Measurements from ENCODE around the gene BAD.
"Not testable (repeated sequence)": the region's sequence is repeated elsewhere in the genome, so short reads cannot be mapped to it uniquely, and the experiment has no call there.

Gene BAD

DNA sequence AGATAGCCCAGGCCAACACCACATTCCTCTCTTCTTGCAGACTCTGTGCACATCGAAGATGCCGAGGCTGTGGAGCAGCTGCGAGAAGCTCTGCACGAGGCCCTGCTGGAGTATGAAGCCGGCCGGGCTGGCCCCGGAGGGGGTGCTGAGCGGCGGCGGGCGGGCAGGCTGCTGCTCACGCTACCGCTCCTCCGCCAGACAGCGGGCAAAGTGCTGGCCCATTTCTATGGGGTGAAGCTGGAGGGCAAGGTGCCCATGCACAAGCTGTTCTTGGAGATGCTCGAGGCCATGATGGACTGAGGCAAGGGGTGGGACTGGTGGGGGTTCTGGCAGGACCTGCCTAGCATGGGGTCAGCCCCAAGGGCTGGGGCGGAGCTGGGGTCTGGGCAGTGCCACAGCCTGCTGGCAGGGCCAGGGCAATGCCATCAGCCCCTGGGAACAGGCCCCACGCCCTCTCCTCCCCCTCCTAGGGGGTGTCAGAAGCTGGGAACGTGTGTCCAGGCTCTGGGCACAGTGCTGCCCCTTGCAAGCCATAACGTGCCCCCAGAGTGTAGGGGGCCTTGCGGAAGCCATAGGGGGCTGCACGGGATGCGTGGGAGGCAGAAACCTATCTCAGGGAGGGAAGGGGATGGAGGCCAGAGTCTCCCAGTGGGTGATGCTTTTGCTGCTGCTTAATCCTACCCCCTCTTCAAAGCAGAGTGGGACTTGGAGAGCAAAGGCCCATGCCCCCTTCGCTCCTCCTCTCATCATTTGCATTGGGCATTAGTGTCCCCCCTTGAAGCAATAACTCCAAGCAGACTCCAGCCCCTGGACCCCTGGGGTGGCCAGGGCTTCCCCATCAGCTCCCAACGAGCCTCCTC is 31.4 kb upstream of the BAD start:
- DNase-seq (ENCODE audit: low read depth in 1 of 2, low spot score in 1 of 2): not testable (repeated sequence)

DNA sequence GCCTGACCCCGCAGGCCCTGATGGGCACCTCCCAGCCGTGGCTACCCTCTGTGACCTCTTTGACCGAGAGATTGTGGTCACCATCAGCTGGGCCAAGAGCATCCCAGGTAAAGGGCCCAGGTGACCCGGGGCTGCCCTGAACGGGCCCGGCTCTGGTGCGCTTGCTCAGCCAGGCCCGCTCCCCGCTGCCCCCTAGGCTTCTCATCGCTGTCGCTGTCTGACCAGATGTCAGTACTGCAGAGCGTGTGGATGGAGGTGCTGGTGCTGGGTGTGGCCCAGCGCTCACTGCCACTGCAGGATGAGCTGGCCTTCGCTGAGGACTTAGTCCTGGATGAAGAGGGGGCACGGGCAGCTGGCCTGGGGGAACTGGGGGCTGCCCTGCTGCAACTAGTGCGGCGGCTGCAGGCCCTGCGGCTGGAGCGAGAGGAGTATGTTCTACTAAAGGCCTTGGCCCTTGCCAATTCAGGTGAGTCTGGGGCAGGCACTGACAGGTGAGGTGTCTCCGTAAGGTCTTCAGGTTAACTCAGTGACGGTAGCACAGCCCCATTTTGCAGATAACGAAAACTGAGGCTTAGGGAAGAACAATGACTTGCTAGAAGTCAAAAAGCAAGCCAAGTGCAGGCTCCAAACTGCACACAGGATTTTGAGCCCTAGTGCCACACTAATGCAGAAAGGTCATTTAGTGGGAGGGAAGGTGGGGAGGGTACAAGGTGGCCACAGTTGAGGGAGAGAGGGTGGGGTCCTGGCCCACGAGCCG is 30.5 kb upstream of the BAD start:
- no peak for DNase-seq (ENCODE audit: low read depth in 1 of 2, low spot score in 1 of 2)

GRCh38 chr11:64314146-64314804 is 29.8 kb upstream of the BAD start:
- DNase-seq (ENCODE audit: low read depth in 1 of 2, low spot score in 1 of 2): no peak

DNA sequence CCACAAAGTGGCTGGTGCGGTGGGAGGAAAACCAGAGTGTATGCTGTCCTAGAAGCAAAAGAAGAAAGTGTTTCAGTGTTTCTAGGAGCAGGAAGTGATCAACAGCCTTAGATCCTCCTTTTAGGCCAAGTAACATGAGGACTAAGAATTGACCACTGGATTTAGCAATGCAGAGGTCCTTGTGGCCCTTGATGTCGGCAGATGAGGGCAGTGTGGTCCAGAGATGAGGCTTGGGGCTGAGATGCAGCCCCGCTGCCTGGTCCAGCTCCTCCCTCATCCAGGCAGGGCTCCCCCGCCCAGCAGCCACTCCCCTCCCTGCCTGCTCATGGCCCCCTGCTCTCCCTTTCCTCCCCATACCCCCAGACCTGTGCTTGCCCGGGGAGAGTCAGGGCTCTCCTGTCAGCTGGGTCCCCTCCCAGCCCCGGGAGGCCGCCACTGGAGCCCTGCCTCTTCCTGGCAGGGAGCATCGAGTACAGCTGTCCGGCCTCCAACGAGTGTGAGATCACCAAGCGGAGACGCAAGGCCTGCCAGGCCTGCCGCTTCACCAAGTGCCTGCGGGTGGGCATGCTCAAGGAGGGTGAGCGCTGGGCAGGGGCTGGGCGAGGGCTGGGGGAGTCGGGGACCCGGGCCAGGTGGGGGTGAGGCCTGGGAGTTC is 29.2 kb upstream of the BAD start:
- DNase-seq (ENCODE audit: low read depth in 1 of 2, low spot score in 1 of 2): no peak

GRCh38 chr11:64312947-64313346 is 28.5 kb upstream of the BAD start:
- no peak for DNase-seq (ENCODE audit: low read depth in 1 of 2, low spot score in 1 of 2)

DNA sequence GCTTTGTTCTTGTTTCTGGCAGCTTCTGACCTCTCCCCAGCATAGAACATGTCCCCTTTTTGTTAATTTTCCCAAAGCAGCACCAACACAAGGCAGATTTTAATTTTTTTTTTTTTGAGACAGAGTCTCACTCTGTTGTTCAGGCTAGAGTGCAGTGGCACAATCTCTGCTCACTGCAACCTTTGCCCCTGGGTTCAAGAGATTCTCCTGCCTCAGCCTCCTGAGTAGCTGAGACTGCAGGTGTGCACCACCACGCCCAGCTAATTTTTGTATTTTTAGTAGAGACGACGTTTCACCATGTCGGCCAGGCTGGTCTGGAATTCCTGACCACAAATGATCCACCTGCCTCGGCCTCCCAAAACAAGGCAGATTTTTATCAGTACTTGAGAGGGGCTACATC is 23.3 kb upstream of the BAD start:
- DNase-seq (ENCODE audit: low read depth in 1 of 2, low spot score in 1 of 2): not testable (repeated sequence)

DNA sequence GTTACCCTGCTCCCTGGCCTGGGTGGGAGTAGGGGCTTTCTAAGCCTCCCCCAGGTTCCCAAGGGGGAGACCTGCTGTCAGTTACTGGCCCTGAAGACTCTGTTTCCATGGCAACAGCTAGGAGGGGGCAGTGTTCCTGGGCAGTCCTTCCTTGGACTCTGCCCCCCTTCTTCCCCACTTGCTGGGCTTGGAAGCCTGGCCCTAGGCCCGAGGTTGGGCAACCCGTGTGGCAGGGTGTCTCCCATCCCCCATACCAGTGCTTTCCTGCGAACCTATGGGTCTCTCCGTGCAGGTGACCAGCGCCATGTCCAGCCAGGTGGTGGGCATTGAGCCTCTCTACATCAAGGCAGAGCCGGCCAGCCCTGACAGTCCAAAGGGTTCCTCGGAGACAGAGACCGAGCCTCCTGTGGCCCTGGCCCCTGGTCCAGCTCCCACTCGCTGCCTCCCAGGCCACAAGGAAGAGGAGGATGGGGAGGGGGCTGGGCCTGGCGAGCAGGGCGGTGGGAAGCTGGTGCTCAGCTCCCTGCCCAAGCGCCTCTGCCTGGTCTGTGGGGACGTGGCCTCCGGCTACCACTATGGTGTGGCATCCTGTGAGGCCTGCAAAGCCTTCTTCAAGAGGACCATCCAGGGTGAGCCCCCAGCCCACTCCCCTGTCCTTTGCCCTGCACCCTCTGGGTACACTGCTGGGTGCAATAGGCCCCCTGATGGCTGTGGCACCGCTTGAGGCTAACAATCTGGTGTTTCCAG is 22.6 kb upstream of the BAD start:
- DNase-seq (ENCODE audit: low read depth in 1 of 2, low spot score in 1 of 2): no peak

DNA sequence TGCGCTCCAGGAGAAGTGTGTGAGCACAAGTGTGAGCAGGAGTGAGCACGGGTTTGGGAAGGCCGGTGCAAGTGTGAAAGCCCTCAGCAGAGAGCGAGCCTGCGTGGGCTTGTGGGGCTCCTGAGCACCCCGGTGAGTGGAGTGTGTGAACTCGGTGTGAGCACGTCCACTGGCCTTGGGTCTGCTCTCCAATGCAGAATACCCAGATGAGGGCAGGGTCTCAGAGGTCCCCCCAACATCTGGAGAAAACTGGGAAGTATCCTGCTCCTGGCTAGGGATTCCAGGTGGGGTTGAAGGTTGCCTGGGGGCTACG is 22.1 kb upstream of the BAD start:
- no peak for DNase-seq (ENCODE audit: low read depth in 1 of 2, low spot score in 1 of 2)

DNA sequence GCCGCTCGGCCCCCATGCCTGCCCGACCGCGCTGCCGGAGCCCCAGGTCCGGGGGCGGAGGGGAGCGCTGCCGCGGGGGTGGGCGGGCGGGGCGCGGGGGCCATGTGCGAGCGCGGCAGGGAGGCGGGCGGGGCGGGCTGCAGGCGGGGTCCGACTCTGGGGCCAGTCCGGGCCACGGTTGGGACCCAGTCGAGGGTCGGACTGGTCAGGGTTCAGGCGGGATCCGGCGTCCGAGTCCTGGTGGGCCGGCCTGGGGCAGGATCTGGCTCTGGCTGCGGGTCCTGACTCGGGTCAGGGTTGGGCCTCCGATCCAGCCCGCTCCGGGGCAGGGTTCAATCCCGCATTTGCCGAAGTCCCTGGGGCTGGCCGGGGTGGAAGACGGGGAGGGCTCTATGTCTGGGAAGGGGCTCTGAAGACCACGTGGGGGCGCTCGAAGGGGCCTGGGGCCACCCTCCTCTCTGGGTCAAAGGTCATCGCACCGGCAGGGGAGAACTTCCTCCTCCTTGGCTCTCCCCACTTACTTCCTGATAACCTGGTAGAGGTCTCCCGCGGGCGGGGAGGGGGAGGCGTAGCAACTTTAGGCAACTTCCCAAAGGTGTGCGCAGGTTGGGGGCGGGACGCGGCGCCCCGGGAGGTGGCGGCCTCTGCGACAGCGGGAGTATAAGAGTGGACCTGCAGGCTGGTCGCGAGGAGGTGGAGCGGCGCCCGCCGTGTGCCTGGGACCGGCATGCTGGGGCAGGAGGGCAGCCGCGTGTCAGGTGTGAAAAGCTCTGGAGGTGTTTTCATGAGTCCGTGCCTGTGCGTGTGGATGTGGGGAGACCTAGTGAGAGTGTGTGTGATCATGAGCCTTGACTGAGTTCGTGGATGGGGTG is 21.5 kb upstream of the BAD start:
- peak; percentile 37 to 55 for DNase-seq (ENCODE audit: low read depth in 1 of 2, low spot score in 1 of 2)

- DNase-seq (ENCODE audit: low read depth in 1 of 2, low spot score in 1 of 2): peak; percentile 99 to 100
Measured at GRCh38 chr11:64305075-64305690, 20.7 kb upstream of the BAD start, which contains the start of gene ESRRA. Gene ESRRA (plus strand): TSS chr11:64305524. CDS start chr11:64307180, 1,656 bp downstream.

DNA sequence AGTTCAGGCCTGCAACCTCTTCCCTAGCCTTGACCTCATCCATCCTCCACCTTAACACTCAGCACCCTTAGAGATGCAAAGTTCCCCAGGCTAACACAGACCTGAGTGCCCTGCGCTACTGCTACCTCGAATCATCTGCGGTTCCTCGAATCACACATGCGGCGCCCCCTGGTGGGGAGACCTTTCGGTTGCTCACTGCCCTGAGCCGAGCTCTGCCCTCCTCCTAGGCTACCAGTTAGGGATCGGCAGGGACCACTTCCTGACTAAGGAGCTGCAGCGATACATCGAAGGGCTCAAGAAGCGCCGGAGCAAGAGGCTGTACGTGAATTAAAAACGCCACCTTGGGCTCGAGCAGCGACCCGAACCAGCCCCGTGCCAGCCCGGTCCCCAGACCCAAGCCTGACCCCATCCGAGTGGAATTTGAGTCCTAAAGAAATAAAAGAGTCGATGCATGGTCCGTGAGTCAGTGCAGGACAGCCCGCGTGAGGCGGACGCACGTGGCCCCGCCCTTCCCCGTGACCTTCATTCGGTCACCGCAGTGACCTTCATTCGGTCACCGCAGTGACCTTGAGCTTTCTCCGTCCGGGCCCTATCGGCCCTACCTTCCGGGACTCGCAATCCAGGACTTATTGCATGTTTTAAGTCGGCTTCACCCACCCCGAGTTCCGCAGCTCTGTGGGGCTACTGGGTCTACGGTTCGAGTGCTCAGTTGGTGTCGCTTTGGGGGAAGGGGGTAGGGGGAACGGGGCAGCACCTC is 20.0 kb upstream of the BAD start:
- DNase-seq (ENCODE audit: low read depth in 1 of 2, low spot score in 1 of 2): peak; percentile 86 to 96

- DNase-seq (ENCODE audit: low read depth in 1 of 2, low spot score in 1 of 2): no peak
Measured at GRCh38 chr11:64304032-64304315, 19.5 kb upstream of the BAD start.

DNA sequence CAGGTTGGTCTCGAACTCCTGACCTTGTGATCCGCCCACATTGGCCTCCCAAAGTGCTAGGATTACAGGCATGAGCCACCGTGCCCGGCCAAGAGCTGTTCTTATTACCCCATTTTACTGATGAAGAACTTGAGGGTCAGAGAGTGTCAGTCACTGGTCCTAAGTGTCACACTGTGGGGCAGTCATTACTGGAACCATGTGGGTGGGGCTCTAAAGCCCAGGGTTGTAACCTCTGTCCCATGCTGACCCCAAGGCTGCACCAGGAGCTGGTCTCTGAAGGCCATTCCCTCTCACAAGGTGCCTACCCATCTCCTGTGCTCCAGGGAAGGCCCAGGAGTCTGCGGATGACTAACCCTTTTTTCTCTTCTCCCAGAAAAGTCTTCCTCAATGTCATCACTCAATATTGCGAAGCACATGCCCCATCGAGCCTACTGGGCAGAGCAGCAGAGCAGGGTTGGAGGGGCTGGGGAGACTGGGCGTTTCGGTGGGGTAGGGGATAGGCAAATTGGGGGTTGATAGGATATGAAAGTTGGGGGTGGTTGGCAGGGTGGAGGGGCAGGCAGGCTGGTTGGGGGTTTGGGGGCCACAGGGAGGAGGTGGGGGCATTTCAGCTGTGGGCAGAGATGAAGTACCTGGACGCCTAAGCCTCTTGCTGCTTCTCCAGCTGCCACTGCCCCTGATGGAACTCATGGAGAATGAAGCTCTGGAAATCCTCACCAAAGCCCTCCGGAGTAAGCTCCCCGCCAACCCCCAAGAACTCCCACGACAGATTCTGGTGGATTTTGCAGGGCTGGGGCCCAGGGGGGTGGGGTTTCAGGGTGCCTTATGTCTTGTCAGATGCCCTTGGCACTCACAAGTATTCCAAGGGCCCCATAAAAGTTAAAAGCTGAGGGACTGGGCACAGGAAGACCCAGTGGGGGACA is 18.9 kb upstream of the BAD start:
- no peak for DNase-seq (ENCODE audit: low read depth in 1 of 2, low spot score in 1 of 2)

- DNase-seq (ENCODE audit: low read depth in 1 of 2, low spot score in 1 of 2): no peak
Measured at GRCh38 chr11:64299847-64300648, 15.6 kb upstream of the BAD start, which contains the start of gene CATSPERZ. Gene CATSPERZ (plus strand): TSS chr11:64300358. CDS start chr11:64300411, 53 bp downstream.

GRCh38 chr11:64298966-64299846 is 14.7 kb upstream of the BAD start:
- no peak for DNase-seq (ENCODE audit: low read depth in 1 of 2, low spot score in 1 of 2)

Measured in activated T-helper 1 cell treated with anti-CD3 and anti-CD28 coated beads, Interleukin-2, amount 50 U/mL, for 16 hours (primary cell).